T-cell (primary cell): ENCODE data around the gene ZNRF3. TPM values are rescaled to one million over a fixed set of nuclear protein-coding genes. Genes with fewer than 3 reads are reported as not detected.

ENCODE experiments used
- ATAC-seq, 4 experiments: fragments of 200-7000 bp in 3 of 4; fragments of 150-1000 bp in 1 of 4; cut with Tn5 transposase; replicated peaks in 1 of 4; 1 replicate in 3 of 4; 2 replicates in 1 of 4; pipeline ENCODE4 v1.10.0; 2021; ENCODE audit warnings: moderate library complexity in 3 of 4, mild to moderate bottlenecking in 2 of 4, moderate number of reproducible peaks in 1 of 4
- CTCF ChIA-PET, 2 donors: fragments of 300-600 bp; sonication (Branson Sonifier 250); formaldehyde crosslinking; loops; one replicate each; lab custom pipeline; 2022; ENCODE audit warnings: antibody characterized with exemption in 2 of 2; lab: Charles Lee
- POLR2A ChIA-PET, 2 donors: fragments of 300-600 bp; sonication (Branson Sonifier 250); formaldehyde crosslinking; loops; one replicate each; lab custom pipeline; 2022; ENCODE audit warnings: antibody characterized with exemption in 2 of 2; lab: Charles Lee
- DNase-seq, 35 experiments: peaks; one replicate each; pipeline versions ENCODE4 v3.0.0 to v3.0.0-alpha.2; 2013 to 2023
- H3K27ac ChIP-seq: one replicate; pipeline ENCODE4 v1.5.1; 2013; ENCODE audit warnings: low read length
- H3K27me3 ChIP-seq, 2 experiments: replicated peaks in 1 of 2; 1 replicate in 1 of 2; 2 replicates in 1 of 2; pipeline versions ENCODE4 v1.6.1 to v1.7.0; 2013; ENCODE audit warnings: low read length in 1 of 2, mixed read lengths in 1 of 2; ENCODE audit not compliant: control insufficient read depth in 2 of 2, insufficient read depth in 2 of 2; ENCODE audit errors: extremely low read depth in 1 of 2
- H3K36me3 ChIP-seq, 2 donors: 1 replicate in 1 of 2; 2 replicates in 1 of 2; pipeline versions ENCODE4 v1.6.1 to v1.7.0; 2013; ENCODE audit warnings: low read length in 1 of 2; ENCODE audit not compliant: control insufficient read depth in 2 of 2, insufficient read depth in 1 of 2; ENCODE audit errors: extremely low read depth in 1 of 2
- H3K4me1 ChIP-seq, 2 experiments: 1 replicate in 1 of 2; 2 replicates in 1 of 2; pipeline versions ENCODE4 v1.6.1 to v1.7.0; 2013; ENCODE audit warnings: low read length in 2 of 2, mixed read lengths in 1 of 2; ENCODE audit not compliant: insufficient read depth in 2 of 2, control insufficient read depth in 1 of 2; ENCODE audit errors: extremely low read depth in 1 of 2
- H3K4me3 ChIP-seq, 2 donors: 1 replicate in 1 of 2; 2 replicates in 1 of 2; pipeline versions ENCODE4 v1.5.1 to v1.7.0; 2013; ENCODE audit warnings: mild to moderate bottlenecking in 2 of 2, low read length in 1 of 2, moderate library complexity in 1 of 2; ENCODE audit not compliant: control insufficient read depth in 1 of 2; ENCODE audit errors: extremely low read depth in 1 of 2
- H3K9me3 ChIP-seq: 2 replicates; pipeline ENCODE4 v1.7.0; 2013
- H3K27ac Mint-ChIP-seq, 2 donors: one replicate each; pipeline ENCODE4 v1.8.0; 2020 to 2021; ENCODE audit warnings: mild to moderate bottlenecking in 2 of 2, mixed read lengths in 2 of 2
- H3K27me3 Mint-ChIP-seq, 2 donors: one replicate each; pipeline ENCODE4 v1.8.0; 2021 to 2022; ENCODE audit warnings: mixed read lengths in 2 of 2
- H3K36me3 Mint-ChIP-seq: one replicate; pipeline ENCODE4 v1.8.0; 2021; ENCODE audit warnings: mixed read lengths
- H3K4me1 Mint-ChIP-seq, 3 donors: one replicate each; pipeline ENCODE4 v1.8.0; 2020 to 2022; ENCODE audit warnings: mixed read lengths in 3 of 3, mild to moderate bottlenecking in 1 of 3
- H3K4me3 Mint-ChIP-seq, 3 donors: one replicate each; pipeline ENCODE4 v1.8.0; 2020 to 2022; ENCODE audit warnings: mild to moderate bottlenecking in 3 of 3, mixed read lengths in 3 of 3, moderate library complexity in 3 of 3
- H3K9me3 Mint-ChIP-seq, 3 donors: one replicate each; pipeline ENCODE4 v1.8.0; 2020 to 2022; ENCODE audit warnings: mixed read lengths in 3 of 3
- WGBS: methylation state at CpG from one replicate; pipeline ENCODE4 v1.1.5; 2013; ENCODE audit warnings: missing lambda C conversion rate; ENCODE audit not compliant: insufficient coverage; 5-methylcytosine and 5-hydroxymethylcytosine counted together
- total RNA-seq, 35 experiments: library from RNA in 6 of 35; stranded (reverse) in 6 of 35; fragments of 120-200 nt in 1 of 35; gene quantifications; one replicate each; pipeline versions ENCODE4 v1.2.1 to v1.2.4 and lab custom pipeline; 2013 to 2026

The ZNRF3 gene
- total RNA-seq, 5 donors from 2014 or later (not counting 1 experiment from before 2014, with no cell fraction given), result 0.70 to 2.1 (median 1.1) TPM

- Histone ChIP-seq H3K9me3 (no peaks in the 10 kb centered on the region), H3K27ac (no peak overlapping the region), H3K27me3 (peaks cover 0 to 8% of the 10 kb centered on the region in 2 experiments), H3K4me3 (no peak overlapping the region), H3K4me1 (no peaks in the 10 kb centered on the region), H3K36me3 (no peaks in the 10 kb centered on the region)
- H3K4me1 Mint-ChIP-seq, result no peaks in the 10 kb centered on the region
- no peaks in the 10 kb centered on the region for H3K36me3 Mint-ChIP-seq
- CTCF ChIA-PET, result interaction anchor here (0.6 to 3.6 kb wide), 24 partner anchors 11 to 1021 kb away, joined by 3 to 49 read pairs (median 4); partner anchors contain the start of genes CHEK2 (in 1 of the 2) and HSCB (in 1 of the 2)
- no peaks in the 10 kb centered on the region for H3K9me3 Mint-ChIP-seq
- H3K4me3 Mint-ChIP-seq, result no peak overlapping the region
- H3K27ac Mint-ChIP-seq, result no peak overlapping the region
- whole genome bisulfite sequencing, result 100% methylated on average over 1 of the region's 9 CpGs
- ATAC-seq (peak; percentile 64 to 78 (median 68)), DNase-seq (peak in 34 of 35 experiments; percentile 16 to 86 (median 56))
- POLR2A ChIA-PET, result interaction anchor here in 1 of 2 donors (0.6 to 0.7 kb wide), 4 partner anchors 67 to 211 kb away, joined by 3 to 12 read pairs (median 6); no protein-coding TSS in a partner anchor
- no peaks in the 10 kb centered on the region for H3K27me3 Mint-ChIP-seq
These were observed 157.3 kb downstream of the ZNRF3 start for GRCh38 chr22:29040385-29041275.

GRCh38 chr22:29041408-29041807, 158.0 kb downstream of the ZNRF3 start:
- H3K27ac ChIP-seq, result no peak overlapping the region
- no peaks in the 10 kb centered on the region for H3K9me3 Mint-ChIP-seq
- 20% methylated on average over 1 of the region's 2 CpGs for WGBS

GRCh38 chr22:29043906-29044575, 160.7 kb downstream of the ZNRF3 start:
- no peak for ATAC-seq
- H3K4me3 ChIP-seq, result no peak overlapping the region
- no peaks in the 10 kb centered on the region for H3K4me1 ChIP-seq
- H3K27me3 Mint-ChIP-seq, result no peaks in the 10 kb centered on the region
- peaks cover 5% of the 10 kb centered on the region for H3K36me3 Mint-ChIP-seq
- no peaks in the 10 kb centered on the region for H3K4me1 Mint-ChIP-seq
- no peak for DNase-seq
- no peak overlapping the region for H3K4me3 Mint-ChIP-seq
- WGBS, result 97% methylated on average over 2 of the region's 7 CpGs
- no peaks in the 10 kb centered on the region for H3K9me3 ChIP-seq
- peaks cover 0 to 8% of the 10 kb centered on the region in 2 experiments for H3K27me3 ChIP-seq
- no peaks in the 10 kb centered on the region for H3K36me3 ChIP-seq
- H3K27ac ChIP-seq, result no peak overlapping the region
- ChIA-PET CTCF (interaction anchor here in 1 of 2 donors (0.7 kb wide), 1 partner anchor 431 kb away, joined by 3 read pairs; no protein-coding TSS in a partner anchor), POLR2A (no interaction called here)
- no peaks in the 10 kb centered on the region for H3K9me3 Mint-ChIP-seq
- no peak overlapping the region for H3K27ac Mint-ChIP-seq

More at GRCh38 chr22:29041408-29041807, 158.0 kb downstream of the ZNRF3 start:
- ATAC-seq, result no peak
- no peak overlapping the region for H3K27ac Mint-ChIP-seq
- no peaks in the 10 kb centered on the region for H3K4me1 Mint-ChIP-seq
- Histone ChIP-seq H3K4me3 (no peak overlapping the region), H3K27me3 (peaks cover 0 to 8% of the 10 kb centered on the region in 2 experiments), H3K4me1 (no peaks in the 10 kb centered on the region), H3K36me3 (no peaks in the 10 kb centered on the region), H3K9me3 (no peaks in the 10 kb centered on the region)
- no peaks in the 10 kb centered on the region for H3K36me3 Mint-ChIP-seq
- H3K27me3 Mint-ChIP-seq, result no peaks in the 10 kb centered on the region
- DNase-seq, result no peak
- CTCF ChIA-PET, result interaction anchor here (1.1 to 3.6 kb wide), 7 partner anchors 12 to 990 kb away, joined by 3 to 49 read pairs (median 6); no protein-coding TSS in a partner anchor
- H3K4me3 Mint-ChIP-seq, result no peak overlapping the region
- POLR2A ChIA-PET, result no interaction called here

- H3K27me3 ChIP-seq, result peaks cover 0 to 7% of the 10 kb centered on the region in 2 experiments
These were observed 161.3 kb downstream of the ZNRF3 start for GRCh38 chr22:29044657-29045176.

GRCh38 chr22:29048822-29049654, 165.7 kb downstream of the ZNRF3 start:
- DNase-seq, result no peak
- CTCF ChIA-PET, result no interaction called here
- H3K4me1 Mint-ChIP-seq, result no peaks in the 10 kb centered on the region

More at GRCh38 chr22:29044657-29045176, 161.3 kb downstream of the ZNRF3 start:
- Histone ChIP-seq H3K4me3 (no peak overlapping the region), H3K4me1 (no peaks in the 10 kb centered on the region), H3K36me3 (no peaks in the 10 kb centered on the region), H3K27ac (no peak overlapping the region), H3K9me3 (no peaks in the 10 kb centered on the region)
- no peak for DNase-seq
- H3K9me3 Mint-ChIP-seq, result no peaks in the 10 kb centered on the region
- ChIA-PET POLR2A (no interaction called here), CTCF (interaction anchor here (0.6 to 0.7 kb wide), 2 partner anchors 432 to 444 kb away, joined by 3 read pairs; no protein-coding TSS in a partner anchor)
- no peak for ATAC-seq
- no peaks in the 10 kb centered on the region for H3K4me1 Mint-ChIP-seq
- H3K27me3 Mint-ChIP-seq, result no peaks in the 10 kb centered on the region
- H3K36me3 Mint-ChIP-seq, result peaks cover 7% of the 10 kb centered on the region
- WGBS, result 87% methylated on average over 12 of the region's 13 CpGs
- H3K27ac Mint-ChIP-seq, result no peak overlapping the region
- H3K4me3 Mint-ChIP-seq, result no peak overlapping the region

More at GRCh38 chr22:29048822-29049654, 165.7 kb downstream of the ZNRF3 start:
- peaks cover 7% of the 10 kb centered on the region for H3K36me3 Mint-ChIP-seq
- Histone ChIP-seq H3K27ac (no peak overlapping the region), H3K9me3 (no peaks in the 10 kb centered on the region), H3K4me3 (no peak overlapping the region), H3K4me1 (no peaks in the 10 kb centered on the region), H3K27me3 (no peaks in the 10 kb centered on the region), H3K36me3 (no peaks in the 10 kb centered on the region)
- POLR2A ChIA-PET, result interaction anchor here in 1 of 2 donors (0.6 kb wide), 1 partner anchor 42 kb away, joined by 3 read pairs; no protein-coding TSS in a partner anchor
- no peak for ATAC-seq
- no peak overlapping the region for H3K4me3 Mint-ChIP-seq
- no peaks in the 10 kb centered on the region for H3K9me3 Mint-ChIP-seq
- H3K27ac Mint-ChIP-seq, result no peak overlapping the region
- H3K27me3 Mint-ChIP-seq, result no peaks in the 10 kb centered on the region
- WGBS, result 94% methylated on average over 30 of the region's 31 CpGs
